Aorta (tissue), 5 donors: ENCODE data around the gene IRF6. TPM values are rescaled to one million over a fixed set of nuclear protein-coding genes. Genes with fewer than 3 reads are reported as not detected.

ENCODE experiments used
- ATAC-seq: fragments of 200-7000 bp; cut with Tn5 transposase; one replicate; pipeline ENCODE4 v1.9.1; 2022; ENCODE audit warnings: moderate library complexity; ENCODE audit not compliant: low FRiP score
- DNase-seq, 2 donors: peaks; one replicate each; pipeline ENCODE4 v3.0.0-alpha.2; 2020
- H3K27ac ChIP-seq, 2 donors: one replicate each; pipeline ENCODE4 v1.5.1; 2013; ENCODE audit warnings: low read length in 2 of 2, mild to moderate bottlenecking in 2 of 2, moderate library complexity in 2 of 2, control low read depth in 1 of 2, inconsistent platforms in 1 of 2, low read depth in 1 of 2
- H3K27me3 ChIP-seq, 2 donors: one replicate each; pipeline ENCODE4 v1.6.1; 2013; ENCODE audit warnings: control low read depth in 1 of 2, low read length in 1 of 2, mild to moderate bottlenecking in 1 of 2, moderate library complexity in 1 of 2; ENCODE audit not compliant: insufficient read depth in 2 of 2, control insufficient read depth in 1 of 2
- H3K36me3 ChIP-seq, 2 donors: one replicate each; pipeline ENCODE4 v1.6.1; 2013; ENCODE audit warnings: control low read depth in 1 of 2, low read length in 1 of 2, mild to moderate bottlenecking in 1 of 2; ENCODE audit not compliant: insufficient read depth in 2 of 2, control insufficient read depth in 1 of 2
- H3K4me1 ChIP-seq, 2 donors: one replicate each; pipeline ENCODE4 v1.6.1; 2013; ENCODE audit warnings: low read length in 2 of 2, control low read depth in 1 of 2, mild to moderate bottlenecking in 1 of 2, moderate library complexity in 1 of 2; ENCODE audit not compliant: insufficient read depth in 2 of 2, control insufficient read depth in 1 of 2
- H3K4me3 ChIP-seq, 2 donors: one replicate each; pipeline ENCODE4 v1.5.1; 2013; ENCODE audit warnings: low read length in 2 of 2, control low read depth in 1 of 2, mild to moderate bottlenecking in 1 of 2
- H3K9me3 ChIP-seq: one replicate; pipeline ENCODE4 v1.6.1; 2013; ENCODE audit warnings: mild to moderate bottlenecking, low read length; ENCODE audit not compliant: control insufficient read depth
- WGBS, 2 donors: extraction: QIAGEN DNeasy Blood & Tissue Kit; methylation state at CpG; one replicate each; pipeline ENCODE4 v1.1.7; 2013; 5-methylcytosine and 5-hydroxymethylcytosine counted together
- intact Hi-C, 2 donors: fragments of 100-400 bp; cut with DNase I; formaldehyde crosslinking; loops; one replicate each; pipeline versions ENCODE4 v1.14.2 to v1.15.0; 2022
- polyA plus RNA-seq, 2 donors: library from polyadenylated mRNA; stranded (reverse); fragments of 200-250 nt; gene quantifications; one replicate each; pipeline ENCODE4 v1.2.3, GENCODE V29; 2013
- total RNA-seq, 2 donors: library from RNA; stranded (reverse); fragmentation: NEBNext Ultra II Directional; extraction: Animal tissue kit (Norgen Biotek cat#: 25700); gene quantifications; one replicate each; pipeline ENCODE4 v1.2.1, GENCODE V29; 2021
- donor health status: healthy with polysubstance abuse.
- donor health status: Bipolar disorder and iron deficiency.
- donor health status: DM: no; HTN: no; CAD: no.
- donor health status: DM: no; HTN: no; CAD: no.
- donor health status: DM: yes; HTN: yes; CAD: no.

IRF6 gene
- total and polyA plus RNA-seq, 4 donors, result 1.9 to 9.8 (median 3.2) TPM

GRCh38 chr1:209787551-209787950 is 18.4 kb downstream of the IRF6 start:
- Histone ChIP-seq H3K4me1 (peaks cover 0 to 3% of the 10 kb centered on the region in 2 donors), H3K27me3 (no peaks in the 10 kb centered on the region), H3K36me3 (no peaks in the 10 kb centered on the region), H3K9me3 (no peaks in the 10 kb centered on the region), H3K27ac (peak overlapping the region; percentile 68 to 87), H3K4me3 (no peak overlapping the region)
- WGBS, 2 donors, result 15 to 19% methylated on average over 2 of the region's 2 CpGs
- intact Hi-C loops, result loop anchor here in 1 of 2 donors (5.0 kb wide), 1 partner anchor 35 kb away; no protein-coding TSS in a partner anchor
- DNase-seq (no peak), ATAC-seq (no peak)

GRCh38 chr1:209786146-209786545 is 19.8 kb downstream of the IRF6 start:
- H3K9me3 ChIP-seq, result no peaks in the 10 kb centered on the region
- H3K27me3 ChIP-seq, result no peaks in the 10 kb centered on the region
- no peak overlapping the region for H3K4me3 ChIP-seq
- WGBS, 2 donors, result 16 to 48% methylated on average over 4 of the region's 4 CpGs
- ATAC-seq (no peak), DNase-seq (no peak)
- intact Hi-C loops, result loop anchor here in 1 of 2 donors (5.0 kb wide), 1 partner anchor 36 kb away; no protein-coding TSS in a partner anchor
- peaks cover 0 to 2% of the 10 kb centered on the region in 2 donors for H3K36me3 ChIP-seq
- peaks cover 0 to 3% of the 10 kb centered on the region in 2 donors for H3K4me1 ChIP-seq
- no peak overlapping the region for H3K27ac ChIP-seq

- peaks cover 0 to 2% of the 10 kb centered on the region in 2 donors for H3K36me3 ChIP-seq
- H3K4me1 ChIP-seq, result peaks cover 0 to 3% of the 10 kb centered on the region in 2 donors
- intact Hi-C loops, result loop anchor here in 1 of 2 donors (5.0 kb wide), 1 partner anchor 37 kb away; no protein-coding TSS in a partner anchor
- no peak for DNase-seq
- no peak overlapping the region for H3K4me3 ChIP-seq
- no peak for ATAC-seq
- H3K27ac ChIP-seq, result no peak overlapping the region
- no peaks in the 10 kb centered on the region for H3K27me3 ChIP-seq
- 83 to 84% methylated on average over 4 of the region's 4 CpGs for WGBS, 2 donors
- no peaks in the 10 kb centered on the region for H3K9me3 ChIP-seq
These were observed 20.4 kb downstream of the IRF6 start for GRCh38 chr1:209785592-209785991.

GRCh38 chr1:209784265-209785169 is 21.4 kb downstream of the IRF6 start, which contains the start of gene C1orf74:
C1orf74 (minus strand) TSS chr1:209784559; CDS start chr1:209783634, 925 bp downstream.
- H3K4me3 ChIP-seq, result peak within 1 kb of the TSS; percentile 53 to 57
- H3K27me3 ChIP-seq, result no peaks in the 10 kb centered on the region
- peaks cover 0 to 3% of the 10 kb centered on the region in 2 donors for H3K4me1 ChIP-seq
- 4% methylated on average over 48 of the region's 48 CpGs for WGBS, 2 donors
- H3K9me3 ChIP-seq, result no peaks in the 10 kb centered on the region
- ATAC-seq, result peak; percentile 100
- peaks cover 0 to 2% of the 10 kb centered on the region in 2 donors for H3K36me3 ChIP-seq
- H3K27ac ChIP-seq, result peak within 1 kb of the TSS; percentile 59 to 79
- intact Hi-C loops, result loop anchor here (1.0 to 5.0 kb wide), 2 partner anchors 38 to 43 kb away; partner anchors contain the start of gene UTP25 (in 1 of the 2)
- DNase-seq, result peak; percentile 99 to 100

GRCh38 chr1:209783386-209783785 is 22.6 kb downstream of the IRF6 start:
- H3K36me3 ChIP-seq, result peaks cover 0 to 2% of the 10 kb centered on the region in 2 donors
- H3K9me3 ChIP-seq, result no peaks in the 10 kb centered on the region
- 57 to 63% methylated on average over 6 of the region's 6 CpGs for WGBS, 2 donors
- intact Hi-C loops, result no loop called here
- H3K27ac ChIP-seq, result no peak overlapping the region
- H3K27me3 ChIP-seq, result no peaks in the 10 kb centered on the region
- H3K4me3 ChIP-seq, result no peak overlapping the region
- ATAC-seq (no peak), DNase-seq (no peak)
- peaks cover 0 to under 1% of the 10 kb centered on the region in 2 donors for H3K4me1 ChIP-seq

GRCh38 chr1:209780268-209780667 is 25.7 kb downstream of the IRF6 start:
- no peaks in the 10 kb centered on the region for H3K9me3 ChIP-seq
- H3K4me1 ChIP-seq, result no peaks in the 10 kb centered on the region
- H3K36me3 ChIP-seq, result peaks cover 0 to 2% of the 10 kb centered on the region in 2 donors
- no peak overlapping the region for H3K4me3 ChIP-seq
- intact Hi-C loops, result no loop called here
- H3K27me3 ChIP-seq, result no peaks in the 10 kb centered on the region
- ATAC-seq (no peak), DNase-seq (no peak)
- H3K27ac ChIP-seq, result no peak overlapping the region
- 79 to 86% methylated on average over 4 of the region's 4 CpGs for WGBS, 2 donors

- Histone ChIP-seq H3K27me3 (no peaks in the 10 kb centered on the region), H3K27ac (no peak overlapping the region), H3K4me3 (no peak overlapping the region), H3K4me1 (no peaks in the 10 kb centered on the region), H3K9me3 (no peaks in the 10 kb centered on the region), H3K36me3 (peaks cover 0 to 2% of the 10 kb centered on the region in 2 donors)
- DNase-seq, result no peak
- 98 to 100% methylated on average over 1 of the region's 1 CpG for WGBS, 2 donors
- intact Hi-C loops, result no loop called here
- ATAC-seq, result no peak
These were observed 27.8 kb downstream of the IRF6 start for GRCh38 chr1:209778102-209778501.

GRCh38 chr1:209777587-209777986 is 28.4 kb downstream of the IRF6 start:
- no peak overlapping the region for H3K4me3 ChIP-seq
- no peaks in the 10 kb centered on the region for H3K27me3 ChIP-seq
- intact Hi-C loops, result no loop called here
- DNase-seq, result no peak
- WGBS, 2 donors, result 95 to 97% methylated on average over 2 of the region's 2 CpGs
- no peaks in the 10 kb centered on the region for H3K9me3 ChIP-seq
- no peak overlapping the region for H3K27ac ChIP-seq
- no peaks in the 10 kb centered on the region for H3K4me1 ChIP-seq
- no peak for ATAC-seq
- H3K36me3 ChIP-seq, result peaks cover 0 to 2% of the 10 kb centered on the region in 2 donors
